NB4 (cell line): ENCODE measurements around the gene EIF2B5.

Experiments
- DNase-seq: peaks from one replicate; pipeline ENCODE4 v3.0.0; 2010; ENCODE audit warnings: low read depth
- H3K4me3 ChIP-seq: one replicate; pipeline ENCODE4 v1.5.1; 2011; ENCODE audit warnings: mild to moderate bottlenecking, low read depth, low read length, moderate library complexity
- CTCF ChIP-seq: IDR thresholded peaks from one replicate; pipeline ENCODE4 v1.5.1; 2012; ENCODE audit warnings: low read depth, low read length
- MAX ChIP-seq: IDR thresholded peaks from 2 replicates; pipeline ENCODE4 v1.6.1; 2011; ENCODE audit warnings: low read depth, low read length
- MYC ChIP-seq: IDR thresholded peaks from 2 replicates; pipeline ENCODE4 v1.6.1; 2011; ENCODE audit warnings: low read depth, low read length
- POLR2A ChIP-seq: IDR thresholded peaks from 2 replicates; pipeline ENCODE4 v1.6.1; 2011; ENCODE audit warnings: mild to moderate bottlenecking; ENCODE audit not compliant: insufficient read length; ENCODE audit errors: extremely low read depth

The EIF2B5 gene

GRCh38 chr3:184173374-184173722 is 38.2 kb downstream of the EIF2B5 start:
- TF ChIP-seq MYC (no peak), MAX (no peak), POLR2A (no peak), CTCF (no peak)
- H3K4me3 ChIP-seq: no peak overlapping the region
- no peak for DNase-seq

GRCh38 chr3:184174284-184174645 is 39.1 kb downstream of the EIF2B5 start:
- no peak for DNase-seq
- no peak for TF ChIP-seq MAX
- TF ChIP-seq POLR2A: no peak
- TF ChIP-seq CTCF: no peak
- TF ChIP-seq MYC: no peak
- H3K4me3 ChIP-seq: peak overlapping the region; percentile 14

GRCh38 chr3:184174646-184175492 is 39.7 kb downstream of the EIF2B5 start, which contains the start of gene AP2M1:
TSS of gene AP2M1 (plus strand) at chr3:184174855. CDS start at chr3:184176994, 2,139 bp downstream.
- TF ChIP-seq CTCF (no peak), MYC (peak; percentile 61), MAX (peak; percentile 51; the same call in 1 of the 2 replicates), POLR2A (peak; percentile 64)
- DNase-seq: peak; percentile 98

GRCh38 chr3:184175506-184175905 is 40.3 kb downstream of the EIF2B5 start:
- no peak for DNase-seq
- TF ChIP-seq CTCF: no peak
- no peak for TF ChIP-seq MAX
- no peak for TF ChIP-seq POLR2A

More at GRCh38 chr3:184174646-184175492, 39.7 kb downstream of the EIF2B5 start, which contains the start of gene AP2M1:
- peak within 1 kb of the TSS; percentile 82 for H3K4me3 ChIP-seq

GRCh38 chr3:184175981-184176376 is 40.8 kb downstream of the EIF2B5 start:
- no peak for TF ChIP-seq POLR2A
- TF ChIP-seq CTCF: no peak
- TF ChIP-seq MYC: no peak
- no peak for TF ChIP-seq MAX
- no peak for DNase-seq
- H3K4me3 ChIP-seq: peak overlapping the region; percentile 82

More at GRCh38 chr3:184175506-184175905, 40.3 kb downstream of the EIF2B5 start:
- H3K4me3 ChIP-seq: peak overlapping the region; percentile 82
